HepG2 (cell line): Measurements from ENCODE around the gene SH2D3A. TPM values are rescaled to one million over a fixed set of nuclear protein-coding genes. Genes with fewer than 3 reads are reported as not detected.

Source experiments
- ATF7-NPFF ChIP-seq: sonication (generic); formaldehyde crosslinking; IDR thresholded peaks from 2 replicates; pipeline ENCODE4 v1.8.1; 2023; ENCODE audit warnings: mild to moderate bottlenecking, low read depth, missing genetic modification reagents, moderate library complexity
- ATM ChIP-seq: fragments of 450-650 bp; IDR thresholded peaks from 2 replicates; pipeline ENCODE4 v1.7.1; 2017; ENCODE audit warnings: mild to moderate bottlenecking, borderline replicate concordance
- EHMT2 ChIP-seq: fragments of 200-600 bp; sonication (generic); IDR thresholded peaks from 2 replicates; pipeline ENCODE4 v1.7.0; 2017; ENCODE audit warnings: antibody characterized with exemption, low read depth, low read length, borderline replicate concordance
- ERF ChIP-seq: IDR thresholded peaks from 2 replicates; pipeline ENCODE4 v1.6.1; 2018; ENCODE audit warnings: missing biosample characterization, missing genetic modification reagents
- FOXP1 ChIP-seq, 2 experiments: fragments of 450-650 bp in 1 of 2; IDR thresholded peaks; 2 replicates each; pipeline ENCODE4 v1.6.1; 2017 to 2018; ENCODE audit warnings: antibody characterized with exemption in 1 of 2
- HMG20B ChIP-seq: conservative IDR thresholded peaks from 2 replicates; pipeline ENCODE4 v1.6.1; 2016; ENCODE audit warnings: missing genetic modification reagents, missing compliant biosample characterization
- MEIS1 ChIP-seq: sonication (generic); formaldehyde crosslinking; IDR thresholded peaks from 2 replicates; pipeline ENCODE4 v1.9.0; 2021; ENCODE audit warnings: mild to moderate bottlenecking, missing genetic modification reagents, moderate library complexity, borderline replicate concordance
- MXD3 ChIP-seq: IDR thresholded peaks from 2 replicates; pipeline ENCODE4 v1.6.1; 2016; ENCODE audit warnings: mild to moderate bottlenecking, missing biosample characterization, missing genetic modification reagents
- POLR2AphosphoS5 ChIP-seq: IDR thresholded peaks from 2 replicates; pipeline ENCODE4 v1.6.1; 2012; ENCODE audit warnings: low read depth, low read length
- RERE ChIP-seq: IDR thresholded peaks from 2 replicates; pipeline ENCODE4 v1.6.1; 2016; ENCODE audit warnings: low read depth, missing genetic modification reagents, missing compliant biosample characterization
- SMYD3 ChIP-seq: sonication (generic); formaldehyde crosslinking; IDR thresholded peaks from 2 replicates; pipeline ENCODE4 v1.8.1; 2023; ENCODE audit warnings: mild to moderate bottlenecking, missing genetic modification reagents
- SOX5 ChIP-seq: IDR thresholded peaks from 2 replicates; pipeline ENCODE4 v1.6.1; 2016; ENCODE audit warnings: borderline replicate concordance
- THAP11 ChIP-seq: IDR thresholded peaks from 2 replicates; pipeline ENCODE4 v1.6.1; 2016; ENCODE audit warnings: missing biosample characterization, missing genetic modification reagents
- ZBTB2 ChIP-seq: sonication (generic); formaldehyde crosslinking; IDR thresholded peaks from 2 replicates; pipeline ENCODE4 v1.8.0; 2022; ENCODE audit warnings: low read depth, missing genetic modification reagents
- ZBTB3 ChIP-seq: sonication (generic); formaldehyde crosslinking; IDR thresholded peaks from 2 replicates; pipeline ENCODE4 v1.4.0; 2020; ENCODE audit warnings: low read depth, mild to moderate bottlenecking, moderate library complexity, missing genetic modification reagents, borderline replicate concordance
- ZNF749 ChIP-seq: sonication (generic); formaldehyde crosslinking; IDR thresholded peaks from 2 replicates; pipeline ENCODE4 v1.8.0; 2022; ENCODE audit warnings: mild to moderate bottlenecking, missing genetic modification reagents, moderate library complexity, borderline replicate concordance
- ZNF773 ChIP-seq: sonication (generic); formaldehyde crosslinking; IDR thresholded peaks from 2 replicates; pipeline ENCODE4 v1.4.0; 2020; ENCODE audit warnings: missing genetic modification reagents, borderline replicate concordance
- polyA plus RNA-seq, 8 experiments: library from polyadenylated mRNA; depleted of rRNA in 3 of 8; stranded (reverse) in 7 of 8; unstranded in 1 of 8; fragments of >200 nt; fragmentation: Illumina TruSeq in 4 of 8; extraction: Trizol in 4 of 8; gene quantifications; 2 replicates each; pipeline versions ENCODE4 v1.2.1 to v1.2.3, GENCODE V29; 2011 to 2016; ENCODE audit warnings: low read depth in 4 of 8, missing spikeins in 1 of 8, mixed read lengths in 1 of 8; ENCODE audit not compliant: insufficient read depth in 1 of 8
- total RNA-seq, 5 experiments: library from RNA; depleted of rRNA; stranded (reverse); fragments of >200 nt; fragmentation: Illumina TruSeq; extraction: Trizol; gene quantifications; 2 replicates each; pipeline ENCODE4 v1.2.3, GENCODE V29; 2016; ENCODE audit warnings: low read depth in 1 of 5
- TF ChIP-seq, protein P1 (sequence below): sonication (generic); formaldehyde crosslinking; IDR thresholded peaks from 2 replicates; pipeline ENCODE4 v1.8.0; 2022; ENCODE audit warnings: mild to moderate bottlenecking, missing genetic modification reagents; ENCODE audit not compliant: insufficient replicate concordance

SH2D3A gene
- total and polyA plus RNA-seq, 2 of the 13 experiments (the other 11 are each of a cell fraction or from before 2014, with no cell fraction given): 1.0 to 2.2 TPM

DNA sequence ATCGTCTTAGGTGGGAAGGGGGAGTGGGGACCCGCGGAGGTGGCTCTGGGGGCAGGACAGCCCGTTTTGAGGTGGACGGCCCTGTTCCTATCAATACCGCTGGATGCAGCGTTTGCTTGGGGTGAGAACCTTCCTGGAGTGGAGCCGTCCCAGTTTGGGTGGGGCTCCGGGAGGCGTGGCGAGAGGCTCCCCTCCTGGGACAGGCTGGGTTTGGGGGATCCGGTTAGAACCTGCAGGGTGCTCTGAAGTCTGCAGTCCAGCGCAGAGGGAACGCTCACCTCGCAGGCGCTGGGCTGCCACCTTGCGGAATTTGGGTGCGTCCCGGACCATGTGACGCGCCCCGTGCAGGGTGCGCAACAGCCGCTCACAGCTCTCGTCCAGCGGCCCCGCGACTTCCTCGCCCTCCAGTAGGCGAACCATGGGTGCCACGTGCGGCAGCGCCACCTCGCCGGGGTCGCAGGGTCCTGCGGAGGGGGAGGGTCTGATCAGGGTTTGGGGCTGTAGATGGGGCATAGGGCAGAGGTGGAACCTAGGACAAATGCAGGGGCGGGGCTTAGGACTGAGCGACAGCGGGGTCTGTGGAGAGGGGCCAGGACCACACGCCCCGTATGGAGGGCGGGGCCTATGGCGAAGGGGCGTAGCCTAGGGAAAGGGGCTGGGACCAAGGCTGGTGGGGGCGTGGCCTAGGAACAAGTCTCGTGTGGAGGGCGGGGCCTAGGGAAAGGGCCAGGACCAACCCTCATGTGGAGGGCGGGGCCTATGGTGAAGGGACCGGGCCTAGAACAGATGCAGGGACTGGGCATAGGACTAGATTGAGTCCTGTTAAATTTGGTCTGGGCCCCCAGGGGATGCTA, 13.8 kb downstream of the SH2D3A start (continued):
- TF ChIP-seq, protein P1, sequence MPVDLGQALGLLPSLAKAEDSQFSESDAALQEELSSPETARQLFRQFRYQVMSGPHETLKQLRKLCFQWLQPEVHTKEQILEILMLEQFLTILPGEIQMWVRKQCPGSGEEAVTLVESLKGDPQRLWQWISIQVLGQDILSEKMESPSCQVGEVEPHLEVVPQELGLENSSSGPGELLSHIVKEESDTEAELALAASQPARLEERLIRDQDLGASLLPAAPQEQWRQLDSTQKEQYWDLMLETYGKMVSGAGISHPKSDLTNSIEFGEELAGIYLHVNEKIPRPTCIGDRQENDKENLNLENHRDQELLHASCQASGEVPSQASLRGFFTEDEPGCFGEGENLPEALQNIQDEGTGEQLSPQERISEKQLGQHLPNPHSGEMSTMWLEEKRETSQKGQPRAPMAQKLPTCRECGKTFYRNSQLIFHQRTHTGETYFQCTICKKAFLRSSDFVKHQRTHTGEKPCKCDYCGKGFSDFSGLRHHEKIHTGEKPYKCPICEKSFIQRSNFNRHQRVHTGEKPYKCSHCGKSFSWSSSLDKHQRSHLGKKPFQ (CRISPR knock-in tag): no peak
- TF ChIP-seq EHMT2: no peak
- peak; percentile 36; the same call in 1 of the 2 replicates for TF ChIP-seq RERE (CRISPR knock-in tag)
- 0 out of 2 replicates have a peak, but pooled peaks have one; percentile 45 for TF ChIP-seq ZBTB2 (CRISPR knock-in tag)
- no peak for TF ChIP-seq ZNF773 (CRISPR knock-in tag)
- TF ChIP-seq HMG20B (CRISPR knock-in tag): no peak
- TF ChIP-seq SMYD3: no peak
- TF ChIP-seq MEIS1 (CRISPR knock-in tag): no peak
- TF ChIP-seq POLR2AphosphoS5: peak; percentile 54; the same call in 1 of the 2 replicates
- TF ChIP-seq ERF (CRISPR knock-in tag): peak; percentile 87
- no peak for TF ChIP-seq ZBTB3 (CRISPR knock-in tag)
- peak; percentile 68; the same call in 1 of the 2 replicates for TF ChIP-seq ATF7-NPFF (CRISPR knock-in tag)
- peak; percentile 60; the same call in 1 of the 2 replicates for TF ChIP-seq SOX5 (CRISPR knock-in tag)
- TF ChIP-seq THAP11: peak; percentile 85
- TF ChIP-seq FOXP1 (IDR thresholded peaks at IDR 0.05): no peak
- TF ChIP-seq FOXP1 (CRISPR knock-in tag; IDR thresholded peaks at IDR 0.05): peak; percentile 46
- TF ChIP-seq MXD3 (CRISPR knock-in tag): peak; percentile 79; the same call in 1 of the 2 replicates
- no peak for TF ChIP-seq ATM
- TF ChIP-seq ZNF749 (CRISPR knock-in tag): peak; percentile 86; the same call in 1 of the 2 replicates
